SKM-1 treated with dmso at 0.1 percent for 144 hours (cell line): ENCODE results near the gene MCU.

Experiments
- DNase-seq: peaks from one replicate; lab custom pipeline; 2025; ENCODE audit not compliant: unreplicated experiment; lab: John Stamatoyannopoulos, UW

MCU gene

GRCh38 chr10:72834183-72834825, 142.4 kb downstream of the MCU start:
- DNase-seq = peak; percentile 32

DNA sequence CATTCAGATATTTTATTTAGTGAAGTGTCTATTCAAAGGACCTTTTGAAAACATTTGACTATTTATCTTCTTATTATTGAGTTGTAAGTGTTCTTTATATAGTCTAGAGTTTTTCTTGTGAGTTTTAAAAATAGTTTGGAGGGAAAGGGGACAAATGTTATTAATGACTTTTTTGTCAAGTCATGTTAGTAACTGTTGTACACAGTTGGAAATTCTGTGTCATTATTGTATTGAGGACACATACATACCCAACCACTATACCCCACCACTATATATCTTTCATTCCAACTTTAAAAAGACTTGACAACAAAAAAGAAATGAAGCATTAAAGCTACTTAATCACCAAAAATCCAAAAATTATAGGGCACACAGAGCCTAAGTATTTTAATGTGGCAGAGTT, 148.4 kb downstream of the MCU start:
- DNase-seq = no peak

DNA sequence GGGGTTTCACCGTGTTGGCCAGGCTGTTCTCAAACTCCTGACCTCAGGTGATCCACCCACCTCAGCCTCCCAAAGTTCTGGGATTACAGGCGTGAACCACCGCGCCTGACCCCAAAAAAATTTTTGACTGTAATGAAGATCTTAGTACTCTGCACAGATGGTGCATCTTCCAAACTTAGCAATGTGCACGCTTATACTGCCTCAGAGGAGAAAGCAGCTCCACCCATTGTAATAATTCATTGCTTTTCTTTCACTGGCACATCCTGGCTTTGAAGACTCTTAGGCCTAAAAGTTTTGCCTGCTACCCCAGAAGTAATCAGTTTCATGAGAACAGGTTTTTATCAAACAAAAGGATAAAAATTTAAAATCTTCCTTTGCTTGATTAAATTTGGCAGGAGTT, 149.5 kb downstream of the MCU start:
- DNase-seq = no peak

DNA sequence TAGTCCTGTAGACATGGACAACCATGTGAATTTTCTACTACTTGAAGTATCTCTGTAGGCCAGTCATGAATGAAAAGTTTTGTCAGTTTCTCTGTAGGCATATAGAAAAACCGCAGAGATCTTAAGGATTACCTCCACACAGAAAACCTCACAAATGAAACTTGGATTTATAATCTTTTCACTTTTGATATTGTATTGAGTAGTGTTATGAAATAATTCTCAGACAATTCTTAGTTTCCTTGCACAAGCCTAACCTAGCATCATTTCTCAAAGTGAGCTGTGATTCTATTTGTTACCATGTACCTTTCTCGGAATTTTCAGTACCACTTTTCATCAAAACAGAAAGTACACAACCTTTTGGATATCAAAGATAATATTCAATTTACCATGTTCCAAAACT, 150.2 kb downstream of the MCU start:
- DNase-seq = no peak

DNA sequence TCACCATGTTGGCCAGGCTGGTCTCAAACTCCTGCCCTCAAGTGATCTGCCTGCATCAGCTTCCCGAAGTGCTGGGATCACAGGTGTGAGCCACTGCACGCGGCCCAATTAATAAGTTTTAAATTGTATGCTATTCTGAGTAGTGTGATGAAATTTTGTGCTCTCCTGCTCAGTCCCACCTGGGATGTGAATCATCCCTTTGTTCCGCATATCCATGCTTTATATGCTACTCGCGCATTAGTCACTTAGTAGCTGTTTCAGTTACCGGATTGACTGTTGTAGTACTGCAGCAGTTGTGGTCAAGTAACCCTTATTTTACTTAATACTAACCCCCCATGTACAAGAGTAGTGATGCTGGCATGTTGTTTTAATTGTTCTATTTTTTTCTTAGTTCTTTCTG, 154.3 kb downstream of the MCU start:
- no peak for DNase-seq

- DNase-seq = no peak
These were observed 155.7 kb downstream of the MCU start for GRCh38 chr10:72847681-72848080.

- no peak for DNase-seq
These were observed 158.9 kb downstream of the MCU start for GRCh38 chr10:72850861-72851260.

DNA sequence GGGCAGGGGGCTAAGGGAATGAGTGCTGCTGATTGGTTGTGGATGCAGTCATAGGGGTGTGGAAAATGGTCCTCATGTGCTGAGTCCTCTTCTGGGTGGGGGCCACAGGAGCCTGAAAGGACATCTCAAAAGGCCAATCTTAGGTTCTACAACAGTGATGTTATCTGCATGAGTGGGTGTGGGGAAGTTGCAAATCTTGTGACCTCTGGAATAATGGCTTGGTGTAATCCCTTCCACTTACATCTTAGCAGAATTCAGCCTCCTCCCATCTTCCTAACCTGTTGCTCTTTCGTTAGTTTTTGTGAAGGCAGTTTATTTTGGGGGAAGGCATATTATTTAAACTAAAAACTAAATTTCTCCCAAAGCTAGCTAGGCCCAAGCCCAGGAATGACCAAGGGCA, 159.6 kb downstream of the MCU start:
- no peak for DNase-seq

- peak; percentile 64 for DNase-seq
These were observed 160.6 kb downstream of the MCU start for GRCh38 chr10:72852508-72852907.

DNA sequence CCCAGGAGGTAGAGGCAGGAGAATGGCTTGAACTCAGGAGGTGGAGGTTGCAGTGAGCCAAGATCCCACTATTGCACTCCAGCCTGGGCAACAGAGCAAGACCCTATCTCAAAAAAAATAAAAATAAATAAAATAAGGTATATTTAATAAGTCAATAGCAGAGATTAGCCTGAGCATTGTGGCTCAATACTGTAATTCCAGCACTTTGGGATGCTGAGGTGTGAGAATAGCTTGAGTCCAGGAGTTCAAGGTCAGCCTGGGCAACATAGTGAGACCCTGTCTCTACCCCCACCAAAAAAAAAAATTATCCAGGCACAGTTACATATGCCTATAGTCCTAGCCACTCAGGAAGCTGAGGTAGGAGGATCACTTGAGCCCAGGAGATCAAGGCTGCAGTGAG, 163.2 kb downstream of the MCU start:
- DNase-seq = no peak

DNA sequence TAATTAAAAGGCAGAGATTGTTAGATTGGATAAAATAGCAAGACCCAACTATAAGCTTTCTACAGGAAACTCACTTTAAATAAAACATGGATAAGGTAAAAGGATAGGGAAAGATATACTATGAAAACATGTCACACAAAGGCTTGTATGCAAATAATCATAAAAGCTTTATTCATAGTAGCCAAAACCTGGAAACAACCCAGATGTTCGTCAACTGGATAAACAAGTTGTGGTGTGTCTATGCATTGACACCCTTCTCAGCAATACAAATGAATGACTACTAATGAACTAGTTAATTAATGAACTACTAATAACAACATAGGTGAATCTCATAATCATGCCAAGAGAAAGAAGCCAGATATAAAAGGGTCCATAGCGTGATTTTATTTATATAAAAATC, 163.8 kb downstream of the MCU start:
- no peak for DNase-seq

- no peak for DNase-seq
These were observed 166.1 kb downstream of the MCU start for GRCh38 chr10:72858067-72858466.

DNA sequence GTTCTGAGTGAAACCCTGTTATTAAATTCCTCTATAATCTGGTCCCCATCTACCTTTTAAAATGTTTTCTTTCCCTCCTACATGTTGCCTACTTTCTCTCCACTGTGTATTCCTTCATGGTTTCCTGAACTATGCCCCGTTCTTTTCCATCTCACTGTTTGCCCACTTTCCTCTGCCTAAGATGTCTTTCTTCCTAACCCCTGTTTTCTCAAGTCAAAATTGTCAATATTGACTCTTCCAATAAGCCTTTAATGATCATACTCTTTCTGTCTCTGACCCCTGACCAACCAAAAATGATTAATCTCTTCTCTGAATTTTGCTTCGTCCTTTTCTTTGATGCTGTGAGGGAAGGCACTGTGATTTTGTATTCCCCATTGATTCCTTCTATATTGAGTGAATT, 171.0 kb downstream of the MCU start:
- DNase-seq = no peak

GRCh38 chr10:72875250-72876055, 183.5 kb downstream of the MCU start:
- peak; percentile 27 for DNase-seq

DNA sequence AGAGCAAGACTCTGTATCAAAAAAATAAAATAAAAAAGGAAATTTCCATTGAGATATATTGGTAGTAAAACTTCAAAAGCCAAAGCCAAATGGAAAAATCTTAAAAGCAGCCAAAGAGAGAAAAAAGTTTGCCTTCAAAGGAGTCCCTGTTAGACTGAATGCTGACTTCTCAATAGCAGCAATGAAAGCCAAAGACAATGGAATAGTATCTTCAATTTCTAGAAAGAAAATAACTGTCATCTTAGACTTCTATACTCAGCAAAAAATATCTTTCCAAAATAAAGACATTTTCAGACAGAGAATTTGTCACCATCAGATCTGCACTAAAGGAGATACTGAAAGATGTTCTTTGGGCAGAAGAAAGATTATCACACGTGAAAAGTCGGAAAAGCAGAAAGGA, 187.3 kb downstream of the MCU start:
- DNase-seq = no peak

DNA sequence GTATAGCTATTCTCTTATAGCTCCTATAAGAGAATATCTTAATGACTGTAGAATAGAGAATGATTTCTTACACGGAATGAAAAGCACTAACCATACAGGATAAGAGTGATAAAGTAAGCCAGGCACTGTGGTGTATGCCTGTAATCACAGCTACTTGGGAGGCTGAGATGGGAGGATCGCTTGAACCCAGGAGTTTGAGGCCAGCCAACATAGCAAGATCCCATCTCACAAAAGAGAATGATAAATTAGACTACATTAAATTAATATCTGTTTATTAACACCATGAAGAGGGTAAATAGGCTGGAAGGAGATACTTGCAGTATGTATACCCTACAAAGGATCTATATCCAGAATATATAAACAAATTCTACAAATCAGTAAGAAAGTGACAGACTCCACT, 189.3 kb downstream of the MCU start:
- DNase-seq = no peak

DNA sequence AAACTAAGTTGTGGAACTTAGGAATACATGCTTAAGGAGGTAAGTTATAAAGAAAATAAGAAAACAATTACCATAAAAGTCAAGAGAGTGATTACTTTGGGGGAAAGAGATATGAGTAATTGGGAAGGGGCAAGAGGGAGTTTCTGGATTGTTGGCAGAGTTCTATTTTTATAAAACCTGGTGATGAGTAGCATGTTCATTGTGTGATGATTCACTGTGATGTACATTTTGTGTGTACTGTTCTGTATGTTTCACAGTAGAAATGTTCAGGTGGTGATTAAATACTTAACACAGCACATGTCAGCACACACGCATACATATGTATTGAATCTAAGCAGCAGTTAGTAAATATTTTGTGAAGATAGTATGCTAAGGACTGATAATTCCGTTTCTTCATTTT, 191.9 kb downstream of the MCU start:
- DNase-seq = no peak

DNA sequence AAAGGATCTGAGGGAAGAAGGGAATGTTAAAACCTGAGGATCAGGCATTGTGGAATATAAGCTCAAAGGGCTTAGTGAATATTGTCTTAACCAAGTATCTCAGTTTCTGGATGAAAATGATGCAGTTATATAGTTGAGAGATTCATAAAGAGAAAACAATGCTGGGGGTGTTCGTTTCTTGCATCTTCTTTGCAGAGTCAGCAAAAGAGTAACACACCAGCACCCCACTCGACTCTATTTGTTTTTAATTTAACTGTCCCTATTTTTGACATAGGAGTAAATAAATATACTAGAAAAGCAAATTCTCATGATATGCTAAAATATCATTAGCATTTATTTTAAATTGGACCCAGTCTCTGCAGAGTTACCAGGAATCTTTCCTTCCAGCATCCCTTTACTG, 194.0 kb downstream of the MCU start:
- no peak for DNase-seq

GRCh38 chr10:72886621-72887020, 194.7 kb downstream of the MCU start:
- DNase-seq = no peak

GRCh38 chr10:72887043-72887442, 195.1 kb downstream of the MCU start:
- DNase-seq = no peak

DNA sequence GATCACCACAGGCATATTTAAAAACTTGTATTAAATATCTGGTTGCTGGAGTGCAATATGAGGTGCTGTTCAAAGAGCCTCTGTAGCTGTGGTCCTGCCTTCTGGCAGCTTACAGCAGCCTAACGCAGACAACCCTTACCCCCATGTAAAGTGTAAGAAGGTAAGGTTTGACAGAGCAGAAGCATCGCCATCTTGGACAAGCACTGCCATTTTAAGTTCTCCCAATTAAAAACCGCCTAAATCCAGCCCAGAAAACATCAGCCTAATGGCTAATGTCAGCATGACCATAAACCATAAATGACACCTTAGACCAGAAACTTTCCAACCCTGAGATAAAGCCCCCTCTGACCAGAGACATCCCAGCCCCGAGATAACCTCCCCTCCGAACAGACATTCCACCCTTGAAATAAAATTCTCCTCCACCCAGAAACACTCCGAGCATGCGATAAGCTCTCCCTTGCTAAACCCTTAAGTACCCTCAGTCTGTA, 196.3 kb downstream of the MCU start:
- DNase-seq = no peak

DNA sequence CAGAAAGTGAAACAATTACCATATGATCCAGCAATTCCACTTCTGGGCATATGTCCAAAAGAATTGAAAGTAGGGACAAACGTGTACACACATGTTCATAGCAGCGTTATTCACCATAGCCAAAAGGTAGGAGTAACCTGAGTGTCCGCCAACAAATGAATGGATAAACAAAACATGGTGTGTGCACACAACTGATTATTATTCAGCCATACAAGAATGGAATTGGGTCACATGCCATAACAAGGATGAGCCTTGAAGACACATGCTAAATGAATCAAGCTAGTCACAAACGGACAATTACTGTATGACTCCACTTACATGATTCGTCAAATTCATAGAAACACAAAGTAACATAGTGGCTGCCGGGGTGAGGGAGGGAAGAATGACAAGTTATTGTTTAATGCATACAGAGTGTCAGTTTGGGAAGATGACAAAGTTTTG, 197.5 kb downstream of the MCU start:
- no peak for DNase-seq

- DNase-seq = no peak
These were observed 198.1 kb downstream of the MCU start for GRCh38 chr10:72890086-72890485.
